SU-DHL-6 (cell line): Measurements from ENCODE around the gene SMAD7.

ENCODE experiments used
- H2AFZ ChIP-seq: fragments of 200-600 bp; sonication (generic); 2 replicates; pipeline ENCODE4 v1.6.1; 2014; ENCODE audit warnings: low read depth, mild to moderate bottlenecking, moderate library complexity, mixed read lengths, antibody characterized with exemption, low read length; ENCODE audit not compliant: severe bottlenecking
- H3F3A ChIP-seq: fragments of 200-600 bp; shearing (Covaris generic); 2 replicates; pipeline ENCODE4 v1.6.0; 2016; ENCODE audit warnings: antibody characterized with exemption, mild to moderate bottlenecking; ENCODE audit not compliant: insufficient read depth
- H3K27ac ChIP-seq: fragments of 200-600 bp; sonication (generic); 2 replicates; pipeline ENCODE4 v1.5.1; 2016; ENCODE audit warnings: low read depth, mild to moderate bottlenecking, low read length, moderate library complexity, mixed read lengths
- H3K27me3 ChIP-seq: fragments of 200-600 bp; sonication (generic), shearing (Covaris generic); 2 replicates; pipeline ENCODE4 v1.6.0; 2014; ENCODE audit warnings: mild to moderate bottlenecking, low read length
- H3K36me3 ChIP-seq: fragments of 200-600 bp; sonication (generic); 2 replicates; pipeline ENCODE4 v1.6.1; 2014; ENCODE audit warnings: mild to moderate bottlenecking, low read length, mixed read lengths
- H3K4me2 ChIP-seq: fragments of 300-600, 200-600 bp; shearing (Covaris generic), sonication (generic); 2 replicates; pipeline ENCODE4 v1.6.0; 2014; ENCODE audit warnings: low read length, low read depth, mild to moderate bottlenecking; ENCODE audit not compliant: poor library complexity, severe bottlenecking
- H3K4me3 ChIP-seq: fragments of 200-600 bp; sonication (generic); 2 replicates; pipeline ENCODE4 v1.5.1; 2014; ENCODE audit warnings: antibody characterized with exemption, low read length, mild to moderate bottlenecking, mixed read lengths; ENCODE audit not compliant: insufficient read depth, poor library complexity, severe bottlenecking
- H3K79me2 ChIP-seq: fragments of 200-600 bp; sonication (generic); 2 replicates; pipeline ENCODE4 v1.6.1; 2014; ENCODE audit warnings: mild to moderate bottlenecking, low read length, moderate library complexity; ENCODE audit not compliant: insufficient read depth
- H3K9ac ChIP-seq: fragments of 200-600 bp; sonication (generic); 2 replicates; pipeline ENCODE4 v1.7.0; 2014; ENCODE audit warnings: mild to moderate bottlenecking, low read length
- H3K9me2 ChIP-seq: fragments of 200-600 bp; sonication (generic); replicated peaks from 2 replicates; pipeline ENCODE4 v1.6.1; 2014; ENCODE audit warnings: low read length; ENCODE audit not compliant: insufficient read depth
- H3K9me3 ChIP-seq: fragments of 200-600 bp; sonication (generic); 2 replicates; pipeline ENCODE4 v1.6.1; 2014; ENCODE audit warnings: low read length, mixed read lengths; ENCODE audit not compliant: insufficient read depth
- H4K20me1 ChIP-seq: fragments of 200-600 bp; sonication (generic); 2 replicates; pipeline ENCODE4 v1.6.1; 2014; ENCODE audit warnings: low read depth, mild to moderate bottlenecking, antibody characterized with exemption, low read length, moderate library complexity, mixed read lengths
- CTCF ChIP-seq: fragments of 200-600 bp; sonication (generic); IDR thresholded peaks from one replicate; pipeline ENCODE4 v1.5.1; 2017; ENCODE audit warnings: antibody characterized with exemption, mild to moderate bottlenecking, low read length, moderate library complexity; ENCODE audit not compliant: insufficient read depth, poor library complexity, severe bottlenecking
- EZH2phosphoT487 ChIP-seq: fragments of 200-600 bp; sonication (generic), shearing (Covaris generic); conservative IDR thresholded peaks from 2 replicates; pipeline ENCODE4 v1.6.1; 2018; ENCODE audit warnings: mild to moderate bottlenecking, antibody characterized with exemption, low read length, moderate library complexity, mixed read lengths

SMAD7 gene

GRCh38 chr18:48913201-48913600 is 37.6 kb downstream of the SMAD7 start:
- H3K79me2 ChIP-seq: no peaks in the 10 kb centered on the region
- no peak overlapping the region for H3K4me2 ChIP-seq
- no peak overlapping the region for H3K4me3 ChIP-seq
- H3K9ac ChIP-seq: no peak overlapping the region
- no peaks in the 10 kb centered on the region for H3K9me3 ChIP-seq
- H4K20me1 ChIP-seq: no peaks in the 10 kb centered on the region
- no peaks in the 10 kb centered on the region for H3K27me3 ChIP-seq
- no peaks in the 10 kb centered on the region for H3F3A ChIP-seq
- no peak overlapping the region for H3K27ac ChIP-seq
- TF ChIP-seq EZH2phosphoT487 (no peak), CTCF (peak; percentile 28)
- no peaks in the 10 kb centered on the region for H3K36me3 ChIP-seq
- H2AFZ ChIP-seq: no peak overlapping the region
- H3K9me2 ChIP-seq: no peaks in the 10 kb centered on the region

GRCh38 chr18:48910972-48911545 is 39.7 kb downstream of the SMAD7 start:
- Histone ChIP-seq H2AFZ (no peak overlapping the region), H3K4me3 (no peak overlapping the region), H3K9me3 (no peaks in the 10 kb centered on the region), H4K20me1 (no peaks in the 10 kb centered on the region), H3F3A (no peaks in the 10 kb centered on the region), H3K36me3 (no peaks in the 10 kb centered on the region), H3K27ac (no peak overlapping the region), H3K9ac (no peak overlapping the region), H3K9me2 (no peaks in the 10 kb centered on the region), H3K27me3 (no peaks in the 10 kb centered on the region), H3K79me2 (no peaks in the 10 kb centered on the region), H3K4me2 (no peak overlapping the region)
- TF ChIP-seq CTCF (no peak), EZH2phosphoT487 (no peak)

GRCh38 chr18:48909721-48910120 is 41.0 kb downstream of the SMAD7 start:
- Histone ChIP-seq H3K36me3 (no peaks in the 10 kb centered on the region), H3K4me3 (no peak overlapping the region), H3K9me3 (no peaks in the 10 kb centered on the region), H3K9ac (no peak overlapping the region), H3K79me2 (no peaks in the 10 kb centered on the region), H3K27ac (no peak overlapping the region), H3F3A (no peaks in the 10 kb centered on the region), H3K9me2 (no peaks in the 10 kb centered on the region), H2AFZ (no peak overlapping the region), H3K4me2 (no peak overlapping the region), H3K27me3 (no peaks in the 10 kb centered on the region), H4K20me1 (no peaks in the 10 kb centered on the region)
- TF ChIP-seq EZH2phosphoT487 (no peak), CTCF (no peak)
